A549 treated with CpdA at 1 μM for 4 hours (cell line): ENCODE measurements around the gene RNF151. TPM values are rescaled to one million over a fixed set of nuclear protein-coding genes. Genes with fewer than 3 reads are reported as not detected.

Experiments used
- total RNA-seq: library from RNA; stranded (reverse); fragments of 200-300 nt; extraction: Qiagen RNA extraction; gene quantifications from 5 replicates; pipeline ENCODE4 v1.2.3, GENCODE V29; 2022; ENCODE audit warnings: low read depth

Gene RNF151
- total RNA-seq = not detected in 5 replicates

DNA sequence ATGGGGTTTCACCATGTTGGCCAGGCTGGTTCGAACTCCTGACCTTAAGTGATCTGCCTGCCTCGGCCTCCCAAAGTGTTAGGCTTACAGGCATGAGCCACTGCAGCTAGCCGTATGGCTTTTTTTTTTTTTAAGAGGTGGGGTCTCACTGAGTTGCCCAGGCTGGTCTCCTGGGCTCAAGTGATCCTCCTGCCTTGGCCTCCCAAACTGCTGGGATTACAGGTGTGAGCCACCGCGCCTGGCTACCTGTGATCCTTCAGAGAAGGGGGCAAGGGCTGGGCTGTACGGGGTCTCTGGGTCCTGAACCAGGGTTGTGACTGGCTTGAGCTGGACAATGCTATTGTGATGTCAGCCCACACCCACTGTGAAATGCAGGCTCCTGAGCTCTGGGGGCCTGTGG is at the start of gene RNF151:
TSS of gene RNF151 (plus strand) at position 397 of the 400 bp plus-strand sequence. CDS start 26 bp downstream, outside the sequence.

DNA sequence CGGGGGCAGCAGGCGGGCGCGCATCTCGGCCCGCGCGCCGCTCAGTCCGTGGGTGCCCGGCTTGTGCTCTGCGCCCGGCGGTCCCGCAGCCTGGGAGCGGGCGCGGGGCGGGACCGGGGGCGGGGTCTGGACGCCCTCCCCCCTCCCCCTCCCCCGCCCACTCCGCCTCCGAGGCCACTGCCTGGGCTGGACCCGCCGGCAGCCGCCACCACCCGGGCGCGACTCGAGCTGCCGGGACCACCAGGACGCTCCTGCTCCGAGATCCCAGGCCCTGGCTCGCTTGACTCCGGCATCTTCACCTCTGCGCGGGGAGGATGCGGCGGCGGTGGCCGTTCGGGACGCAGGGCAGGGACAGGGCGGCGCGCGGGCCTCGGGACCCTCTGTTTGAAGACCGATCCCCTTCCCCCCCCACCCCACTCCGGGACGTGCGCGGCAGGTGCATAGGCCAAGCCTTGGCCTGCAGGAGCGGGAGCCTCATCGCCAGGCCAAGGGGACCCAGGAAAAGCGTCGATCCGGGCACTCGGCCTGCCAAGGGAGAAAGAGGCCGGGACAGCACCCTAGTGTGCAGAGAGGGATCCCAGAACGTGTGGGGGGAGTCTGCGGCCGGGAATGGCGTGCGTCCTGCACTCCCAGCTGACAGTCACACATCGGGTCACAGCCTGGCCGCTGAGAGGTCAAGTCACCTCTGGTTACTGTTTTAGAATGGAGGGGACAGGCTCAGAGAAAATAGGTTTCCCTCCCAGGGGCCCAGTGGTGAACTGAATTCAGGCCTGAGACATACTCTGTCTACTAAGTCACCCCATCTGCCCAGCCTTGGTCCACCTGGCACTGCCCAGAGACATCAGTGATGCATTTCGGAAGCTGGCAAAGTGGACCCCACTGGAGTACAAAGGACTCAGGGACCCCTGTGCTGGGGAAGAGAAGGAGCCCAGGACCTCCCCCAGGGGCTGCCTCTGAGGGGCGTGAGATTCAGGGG is 48.0 kb upstream of the RNF151 start, which contains the start of gene HS3ST6:
TSS of gene HS3ST6 (minus strand) at position 65 of the 976 bp plus-strand sequence. CDS start 92 bp downstream, outside the sequence.

DNA sequence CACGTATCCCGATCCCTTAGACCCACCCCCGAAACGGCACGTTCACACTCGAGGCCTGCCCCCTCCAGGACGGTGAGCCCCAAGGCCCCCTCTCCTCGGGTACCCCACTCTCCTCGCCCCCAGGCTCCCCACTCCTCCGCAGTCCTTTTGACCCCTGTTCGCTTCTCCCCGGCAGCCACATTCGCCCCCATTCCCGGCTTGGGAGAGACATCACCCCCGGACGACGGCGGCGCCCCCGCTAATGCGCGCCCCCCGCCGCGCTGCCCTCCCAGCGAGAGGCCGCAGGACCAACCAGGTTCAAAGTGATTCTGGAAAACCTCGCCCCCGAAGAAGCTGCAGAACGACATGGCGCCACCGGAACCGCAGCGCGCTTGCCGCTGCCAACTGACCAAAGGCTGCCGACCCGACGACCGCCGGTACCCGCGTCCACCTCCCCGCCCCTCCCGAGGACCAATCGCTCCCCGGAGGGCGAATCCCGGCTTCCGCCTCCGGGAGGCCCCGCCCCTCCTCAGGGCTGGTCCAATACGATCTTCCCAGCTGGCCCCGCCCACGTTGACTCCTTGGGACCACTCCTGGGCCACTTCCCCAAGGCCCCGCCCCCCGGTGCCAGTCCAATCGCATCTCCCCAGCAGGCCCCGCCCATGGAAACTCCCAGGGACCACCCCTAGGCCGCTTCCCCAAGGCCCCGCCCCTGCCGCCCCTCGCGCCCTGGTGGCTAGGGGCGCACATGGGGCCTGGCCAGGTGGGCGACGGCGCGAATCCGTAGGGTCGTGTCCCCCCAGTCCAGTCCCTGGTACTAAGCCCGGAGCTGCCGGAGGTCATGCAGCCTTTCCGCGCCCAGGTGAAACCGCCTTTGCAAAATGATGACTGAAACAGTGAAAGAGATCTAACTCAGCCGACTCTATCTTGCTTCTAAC is 23.6 kb upstream of the RNF151 start, which contains the start of gene MSRB1:
TSS of gene MSRB1 (minus strand) at position 390 of the 917 bp plus-strand sequence. CDS start at position 347, 43 bp downstream.

DNA sequence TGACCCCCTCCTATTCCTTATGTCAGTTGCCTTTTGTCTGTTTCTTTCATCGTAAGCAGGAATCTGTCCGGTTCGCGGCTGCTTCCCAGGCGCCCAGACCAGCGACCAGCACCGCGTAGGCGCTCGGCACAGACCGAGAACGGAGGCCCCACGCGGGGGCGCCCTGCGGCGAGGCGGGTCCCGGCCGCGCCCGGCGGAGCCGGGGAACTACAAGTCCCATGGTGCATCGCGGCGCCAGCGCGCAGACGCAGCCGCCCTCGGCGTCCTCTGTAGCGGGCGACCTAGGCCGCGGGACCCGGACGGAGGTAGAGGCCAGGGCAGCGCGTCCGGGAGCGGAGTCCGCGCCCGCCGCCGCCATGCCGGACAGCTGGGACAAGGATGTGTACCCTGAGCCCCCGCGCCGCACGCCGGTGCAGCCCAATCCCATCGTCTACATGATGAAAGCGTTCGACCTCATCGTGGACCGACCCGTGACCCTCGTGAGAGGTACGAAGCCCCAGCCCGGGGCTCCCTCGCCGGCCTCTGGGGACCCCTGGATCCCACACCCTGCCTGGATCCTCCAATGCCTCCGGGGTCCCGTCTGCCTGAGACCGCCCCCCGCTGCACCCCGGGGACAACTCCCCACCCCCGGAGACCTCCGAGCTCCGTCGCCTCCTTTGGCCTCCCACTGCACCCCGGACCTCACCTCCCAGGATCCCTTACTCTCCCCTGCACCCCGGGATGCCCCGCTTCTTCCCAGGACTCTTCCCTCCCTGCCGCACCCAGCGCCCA is 7.2 kb upstream of the RNF151 start, which contains the start of gene NDUFB10:
TSS of gene NDUFB10 (plus strand) at position 270 of the 771 bp plus-strand sequence. CDS start at position 357, 87 bp downstream.

DNA sequence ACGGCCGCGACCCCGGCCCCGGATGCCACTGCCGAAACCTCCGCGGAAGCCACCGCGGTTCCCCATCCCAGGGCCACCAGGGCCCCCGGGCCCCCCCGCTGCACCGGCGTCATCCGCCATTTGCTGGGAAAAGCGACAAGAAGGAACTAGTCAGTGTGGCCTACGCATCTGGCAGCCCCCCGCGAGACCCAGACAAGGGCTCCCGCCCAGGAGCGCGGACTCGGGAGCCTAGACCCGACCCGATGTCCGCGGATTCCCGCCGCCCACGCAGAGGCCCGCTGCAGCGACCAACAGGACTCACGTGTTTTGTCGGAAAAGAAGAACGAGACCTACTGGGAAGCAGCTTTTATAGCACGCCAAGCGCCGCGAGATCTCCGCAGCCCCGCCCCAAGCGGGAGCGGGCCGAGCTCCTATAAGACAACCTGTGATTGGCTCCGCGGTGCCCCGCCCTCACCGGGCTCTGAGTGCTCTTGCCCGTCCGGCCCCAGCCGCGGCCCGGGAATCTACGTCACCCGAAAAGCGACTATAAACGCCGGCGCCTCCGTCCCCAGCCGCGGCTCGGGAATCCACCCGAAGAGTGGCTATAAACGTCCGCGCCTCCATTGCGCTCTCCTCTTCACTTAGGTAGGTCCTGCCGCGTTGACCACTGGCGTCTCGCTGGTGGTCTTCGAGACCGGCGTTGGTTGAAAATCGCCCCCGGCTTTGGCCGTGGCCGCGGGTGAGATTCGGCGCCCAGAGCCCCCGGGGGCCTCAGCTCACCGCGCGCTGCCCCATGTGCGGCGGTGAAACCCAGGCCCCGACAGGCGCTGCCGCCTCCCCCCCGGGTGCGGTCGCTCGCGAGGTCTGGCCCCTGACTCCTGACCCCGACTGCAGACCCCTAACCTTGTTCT is 1.9 kb upstream of the RNF151 start, which contains the start of gene RPS2:
TSS of gene RPS2 (minus strand) at position 321 of the 890 bp plus-strand sequence. CDS start at position 120, 201 bp downstream.

GRCh38 chr16:1971796-1972489 is 5.3 kb downstream of the RNF151 start, which contains the start of gene TBL3:
TBL3 (plus strand) TSS chr16:1972053; CDS start chr16:1972165, 112 bp downstream.

DNA sequence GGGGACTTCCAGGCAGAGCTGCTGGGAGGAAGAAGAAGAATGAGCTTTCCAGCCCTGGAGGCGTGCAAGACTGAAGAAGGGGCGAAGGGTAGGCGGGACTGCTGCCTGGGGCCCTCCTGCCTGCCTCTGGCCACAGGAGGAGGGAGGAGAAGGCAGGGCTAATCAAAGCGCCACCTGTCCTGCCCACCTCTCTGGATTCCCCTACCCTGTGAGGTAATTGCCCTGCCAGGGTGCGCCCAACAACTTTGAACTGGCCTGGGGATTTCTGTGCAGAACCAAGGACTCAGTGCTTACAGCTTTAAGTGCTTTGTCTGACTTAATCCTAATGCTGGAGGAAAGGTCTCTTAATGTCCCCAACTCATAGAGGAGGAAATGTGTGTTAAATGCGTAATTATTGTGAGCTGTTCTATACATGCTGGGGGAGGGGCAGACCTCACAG is 14.8 kb downstream of the RNF151 start, which contains the start of gene NOXO1:
TSS of gene NOXO1 (minus strand) at position 72 of the 439 bp plus-strand sequence. CDS start 290 bp downstream, outside the sequence.

GRCh38 chr16:1983544-1984346 is 17.1 kb downstream of the RNF151 start, which contains the start of gene GFER:
GFER (plus strand) TSS chr16:1984193; CDS start chr16:1984219, 26 bp downstream.

DNA sequence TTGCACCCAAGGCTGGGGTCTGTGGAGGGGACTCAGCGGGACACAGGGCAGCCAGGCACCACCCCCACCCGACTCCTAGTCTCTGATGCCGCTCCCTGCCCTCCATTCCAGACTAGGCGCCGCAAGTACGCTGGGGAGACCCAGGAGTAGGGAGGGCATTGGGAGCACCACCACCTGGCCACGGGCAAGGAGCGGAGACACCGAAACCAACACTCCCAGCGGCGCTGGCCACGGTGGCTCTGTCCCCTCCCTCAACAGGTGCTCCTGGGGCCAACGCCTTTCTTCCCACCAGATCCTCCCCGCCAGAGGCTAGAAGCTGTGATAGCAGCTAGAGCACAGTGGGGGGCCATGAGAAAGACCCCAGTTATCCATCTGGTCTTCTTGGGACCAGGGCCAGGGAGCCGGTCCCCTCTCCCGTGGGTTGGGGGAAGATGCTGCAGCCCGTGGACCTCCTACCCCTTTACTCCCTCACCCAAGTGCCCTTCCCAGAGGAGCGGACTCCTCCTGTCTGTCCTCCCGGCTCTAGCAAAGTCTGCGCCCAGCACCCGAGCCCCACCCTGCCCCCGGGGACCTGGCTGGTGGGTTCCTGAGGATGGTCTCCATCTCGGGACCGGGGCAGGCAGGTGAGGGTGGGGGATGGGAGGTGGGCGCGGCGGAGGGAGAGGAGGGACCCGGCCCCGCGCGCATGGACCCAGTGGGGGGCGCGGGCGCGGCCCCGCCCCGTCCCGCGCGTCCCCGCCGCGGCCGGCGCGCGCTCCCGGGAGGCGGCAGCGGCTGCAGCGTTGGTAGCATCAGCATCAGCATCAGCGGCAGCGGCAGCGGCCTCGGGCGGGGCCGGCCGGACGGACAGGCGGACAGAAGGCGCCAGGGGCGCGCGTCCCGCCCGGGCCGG is 22.8 kb downstream of the RNF151 start, which contains the start of gene SYNGR3:
TSS of gene SYNGR3 (plus strand) at position 762 of the 892 bp plus-strand sequence. CDS start 133 bp downstream, outside the sequence.

DNA sequence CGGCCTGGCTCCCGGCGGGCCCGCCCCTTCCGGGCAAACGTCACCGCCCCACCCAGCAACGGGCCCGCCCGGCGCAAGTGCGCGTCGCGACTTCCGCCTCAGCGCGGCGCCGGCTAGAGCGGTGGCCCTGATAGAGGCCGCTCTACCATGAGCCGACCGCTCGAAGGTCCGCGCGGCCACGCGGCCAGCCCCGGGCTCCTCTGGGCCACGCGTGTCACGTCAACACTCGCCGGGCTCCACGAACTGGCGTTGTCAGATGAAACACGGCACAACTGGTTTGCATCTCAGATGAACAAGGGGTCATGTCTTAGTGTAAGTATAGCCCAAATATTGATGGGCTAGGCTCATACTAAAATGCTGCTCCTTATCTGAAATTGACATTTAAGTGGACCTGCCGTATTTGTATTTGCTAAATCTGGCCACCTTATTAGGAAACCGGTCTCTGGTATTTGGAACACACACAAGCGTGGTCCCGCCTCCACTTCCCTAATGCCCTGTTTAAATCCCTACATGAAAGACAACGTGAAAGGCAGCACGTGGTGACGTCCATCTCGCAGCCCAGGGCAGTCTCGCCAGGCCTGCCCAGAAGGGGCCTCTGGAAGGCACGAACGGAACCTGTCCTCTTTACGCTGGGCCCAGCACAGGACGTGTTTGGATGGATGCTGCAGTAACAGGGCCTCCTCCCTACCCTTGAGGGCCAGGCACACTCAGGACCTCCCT is 43.3 kb downstream of the RNF151 start, which contains the start of gene ZNF598:
TSS of gene ZNF598 (minus strand) at position 31 of the 720 bp plus-strand sequence.

Other genes with a start within 250 kb of the RNF151 start
- 25.3 to 62.4 TPM (median 54.1 TPM) in 5 replicates for gene NME3, start 195.3 kb upstream of the RNF151 start, total RNA-seq
- gene EME2, start 194.0 kb upstream of the RNF151 start, total RNA-seq = 7.4 to 11.9 TPM (median 9.4 TPM) in 5 replicates
- 159 to 264 TPM (median 239 TPM) in 5 replicates for gene MRPS34, start 193.7 kb upstream of the RNF151 start, total RNA-seq
- 15.8 to 27.6 TPM (median 22.9 TPM) in 5 replicates for gene SPSB3, start 184.3 kb upstream of the RNF151 start, total RNA-seq
- 54.3 to 94.0 TPM (median 82.4 TPM) in 5 replicates for gene NUBP2, start 183.9 kb upstream of the RNF151 start, total RNA-seq
- gene IGFALS, start 173.2 kb upstream of the RNF151 start, total RNA-seq = 0.08 to 0.09 TPM in 2 of 5 replicates, not detected in the others
- gene HAGH, start 140.0 kb upstream of the RNF151 start, total RNA-seq = 57.1 to 73.9 TPM (median 66.5 TPM) in 5 replicates
- gene FAHD1, start 139.7 kb upstream of the RNF151 start, total RNA-seq = 41.5 to 50.7 TPM (median 48.3 TPM) in 5 replicates
- 1.5 to 3.1 TPM (median 1.7 TPM) in 5 replicates for gene MEIOB, start 94.7 kb upstream of the RNF151 start, total RNA-seq
- 1.9 to 3.7 TPM (median 3.2 TPM) in 5 replicates for gene HS3ST6, start 48.4 kb upstream of the RNF151 start, total RNA-seq
- 24.4 to 35.7 TPM (median 31.6 TPM) in 5 replicates for gene MSRB1, start 23.7 kb upstream of the RNF151 start, total RNA-seq
- 0.05 TPM in 1 of 5 replicates, not detected in the others for gene RPL3L, start 12.2 kb upstream of the RNF151 start, total RNA-seq
- gene NDUFB10, start 7.3 kb upstream of the RNF151 start, total RNA-seq = 247 to 298 TPM (median 257 TPM) in 5 replicates
- 3,412 to 5,470 TPM (median 5,215 TPM) in 5 replicates for gene RPS2, start 2.0 kb upstream of the RNF151 start, total RNA-seq
- 27.7 to 41.2 TPM (median 34.8 TPM) in 5 replicates for gene TBL3, start 5.2 kb downstream of the RNF151 start, total RNA-seq
- gene NOXO1, start 14.6 kb downstream of the RNF151 start, total RNA-seq = 0.12 to 0.33 TPM (median 0.25 TPM) in 4 of 5 replicates, not detected in the other
- gene GFER, start 17.3 kb downstream of the RNF151 start, total RNA-seq = 22.5 to 42.5 TPM (median 40.1 TPM) in 5 replicates
- 6.3 to 8.3 TPM (median 6.5 TPM) in 5 replicates for gene SYNGR3, start 23.1 kb downstream of the RNF151 start, total RNA-seq
- gene ZNF598, start 43.0 kb downstream of the RNF151 start, total RNA-seq = 45.0 to 61.1 TPM (median 54.0 TPM) in 5 replicates
- 0.79 to 1.5 TPM (median 1.2 TPM) in 4 of 5 replicates, not detected in the other for gene NPW, start 52.9 kb downstream of the RNF151 start, total RNA-seq
- gene NHERF2, start 60.0 kb downstream of the RNF151 start, total RNA-seq = 40.0 to 59.6 TPM (median 58.2 TPM) in 5 replicates
- gene NTHL1, start 81.0 kb downstream of the RNF151 start, total RNA-seq = 32.1 to 53.3 TPM (median 41.7 TPM) in 5 replicates
- 31.5 to 46.9 TPM (median 33.4 TPM) in 5 replicates for gene TSC2, start 81.1 kb downstream of the RNF151 start, total RNA-seq
- 40.0 to 54.4 TPM (median 50.1 TPM) in 5 replicates for gene PKD1, start 169.0 kb downstream of the RNF151 start, total RNA-seq
- gene RAB26, start 181.8 kb downstream of the RNF151 start, total RNA-seq = 1.8 to 4.3 TPM (median 4.1 TPM) in 5 replicates
- 42.3 to 59.0 TPM (median 51.2 TPM) in 5 replicates for gene TRAF7, start 188.9 kb downstream of the RNF151 start, total RNA-seq
- gene CASKIN1, start 229.7 kb downstream of the RNF151 start, total RNA-seq = 0.44 to 3.9 TPM (median 0.57 TPM) in 5 replicates
- 40.2 to 59.3 TPM (median 49.5 TPM) in 5 replicates for gene MLST8, start 238.6 kb downstream of the RNF151 start, total RNA-seq
- gene BRICD5, start 244.0 kb downstream of the RNF151 start, total RNA-seq = 4.4 to 7.2 TPM (median 5.3 TPM) in 5 replicates
- gene PGP, start 248.0 kb downstream of the RNF151 start, total RNA-seq = 15.8 to 34.8 TPM (median 32.5 TPM) in 5 replicates